ENCODE data around the gene GRIK5.
"Not testable (repeated sequence)": the region's sequence is repeated elsewhere in the genome, so short reads cannot be mapped to it uniquely, and the experiment has no call there.

Gene GRIK5

GRCh38 chr19:42037649-42038048, 32.4 kb downstream of the GRIK5 start (continued):
- TF ChIP-seq ZNF335 (tag by site-specific recombination; conservative IDR thresholded peaks at IDR 0.05) (no peak), ZNF48 (tag by site-specific recombination; IDR thresholded peaks at IDR 0.05) (no peak), ZNF596 (tag by site-specific recombination; IDR thresholded peaks at IDR 0.05) (no peak), KLF7 (tag by site-specific recombination; IDR thresholded peaks at IDR 0.05; ENCODE audit: borderline replicate concordance) (no peak), ZNF704 (tag by site-specific recombination; IDR thresholded peaks at IDR 0.05) (no peak), ZNF211 (tag by site-specific recombination; IDR thresholded peaks at IDR 0.05; ENCODE audit: low read depth) (no peak), ZNF324 (tag by site-specific recombination; IDR thresholded peaks at IDR 0.05) (no peak), OSR2 (tag by site-specific recombination; IDR thresholded peaks at IDR 0.05) (no peak)
- TF ChIP-seq, protein P1, sequence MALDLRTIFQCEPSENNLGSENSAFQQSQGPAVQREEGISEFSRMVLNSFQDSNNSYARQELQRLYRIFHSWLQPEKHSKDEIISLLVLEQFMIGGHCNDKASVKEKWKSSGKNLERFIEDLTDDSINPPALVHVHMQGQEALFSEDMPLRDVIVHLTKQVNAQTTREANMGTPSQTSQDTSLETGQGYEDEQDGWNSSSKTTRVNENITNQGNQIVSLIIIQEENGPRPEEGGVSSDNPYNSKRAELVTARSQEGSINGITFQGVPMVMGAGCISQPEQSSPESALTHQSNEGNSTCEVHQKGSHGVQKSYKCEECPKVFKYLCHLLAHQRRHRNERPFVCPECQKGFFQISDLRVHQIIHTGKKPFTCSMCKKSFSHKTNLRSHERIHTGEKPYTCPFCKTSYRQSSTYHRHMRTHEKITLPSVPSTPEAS (tag by site-specific recombination; IDR thresholded peaks at IDR 0.05) = no peak

DNA sequence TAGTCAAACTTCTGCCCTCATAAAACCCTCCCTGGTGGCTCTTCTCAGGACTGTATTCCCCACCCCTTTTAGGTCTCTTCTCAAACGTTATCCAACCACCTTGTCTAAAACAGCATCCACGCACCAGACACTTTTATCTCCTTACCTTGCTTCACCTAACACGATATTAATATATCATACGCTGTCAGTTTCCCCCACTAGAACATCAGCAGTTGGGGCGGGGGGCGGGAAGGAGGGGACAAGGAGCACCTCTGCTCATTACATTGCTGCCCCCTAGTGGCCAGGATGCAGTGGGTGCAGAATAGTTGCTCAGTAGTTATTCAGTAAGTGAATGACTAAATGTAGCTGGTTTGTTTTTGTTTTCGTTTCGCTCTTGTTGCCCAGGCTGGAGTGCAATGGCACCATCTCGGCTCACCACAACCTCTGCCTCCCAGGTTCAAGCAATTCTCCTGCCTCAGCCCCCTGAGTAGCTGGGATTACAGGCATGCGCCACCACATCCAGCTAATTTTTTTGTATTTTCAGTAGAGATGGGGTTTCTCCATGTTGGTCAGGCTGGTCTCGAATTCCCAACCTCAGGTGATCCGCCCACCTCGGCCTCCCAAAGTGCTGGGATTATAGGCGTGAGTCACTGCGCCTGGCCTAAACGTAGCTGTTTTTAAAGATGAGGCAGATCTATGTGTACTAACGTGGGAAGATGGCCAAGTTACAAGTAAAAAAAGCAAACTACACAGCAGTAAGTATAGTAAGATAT, 35.2 kb downstream of the GRIK5 start:
- peak overlapping the region; percentile 49; the same call in 1 of the 2 replicates for H3K27ac ChIP-seq (ENCODE audit: extremely low read depth, low read depth, low read length)
- not testable (repeated sequence) for H3K36me3 ChIP-seq (ENCODE audit: control insufficient read depth in 2 of 2, insufficient read depth in 1 of 2, low read length in 2 of 2); H3K4me3 ChIP-seq (ENCODE audit: low read depth, low read length); H3K9me3 ChIP-seq (ENCODE audit: control insufficient read depth, insufficient read depth, low read depth, low read length)
- CTCF ChIA-PET = interaction anchor here (0.6 to 2.9 kb wide), 52 partner anchors 8 to 677 kb away, joined by 3 to 57 read pairs (median 4); partner anchors contain the start of genes ATP1A3, RABAC1 and ZNF574
- peaks cover 29% of the 10 kb centered on the region for H3K4me1 ChIP-seq (ENCODE audit: control insufficient read depth, insufficient read depth, low read length)
- POLR2A ChIA-PET = interaction anchor here (0.9 to 1.8 kb wide), 3 partner anchors 41 to 175 kb away, joined by 4 to 8 read pairs (median 4); partner anchors contain the start of gene ZNF574
- TF ChIP-seq, protein P2, sequence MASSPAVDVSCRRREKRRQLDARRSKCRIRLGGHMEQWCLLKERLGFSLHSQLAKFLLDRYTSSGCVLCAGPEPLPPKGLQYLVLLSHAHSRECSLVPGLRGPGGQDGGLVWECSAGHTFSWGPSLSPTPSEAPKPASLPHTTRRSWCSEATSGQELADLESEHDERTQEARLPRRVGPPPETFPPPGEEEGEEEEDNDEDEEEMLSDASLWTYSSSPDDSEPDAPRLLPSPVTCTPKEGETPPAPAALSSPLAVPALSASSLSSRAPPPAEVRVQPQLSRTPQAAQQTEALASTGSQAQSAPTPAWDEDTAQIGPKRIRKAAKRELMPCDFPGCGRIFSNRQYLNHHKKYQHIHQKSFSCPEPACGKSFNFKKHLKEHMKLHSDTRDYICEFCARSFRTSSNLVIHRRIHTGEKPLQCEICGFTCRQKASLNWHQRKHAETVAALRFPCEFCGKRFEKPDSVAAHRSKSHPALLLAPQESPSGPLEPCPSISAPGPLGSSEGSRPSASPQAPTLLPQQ (tag by site-specific recombination; IDR thresholded peaks at IDR 0.05) = peak; percentile 46; the same call in 1 of the 2 replicates
- TF ChIP-seq ZNF335 (tag by site-specific recombination; conservative IDR thresholded peaks at IDR 0.05) = peak; percentile 87
- peak; percentile 85 for TF ChIP-seq ZNF654 (tag by site-specific recombination; IDR thresholded peaks at IDR 0.05; ENCODE audit: low read depth)
- peak; percentile 95 for TF ChIP-seq ZNF792 (tag by site-specific recombination; IDR thresholded peaks at IDR 0.05)
- TF ChIP-seq ZBTB10 (tag by site-specific recombination; IDR thresholded peaks at IDR 0.05) = peak; percentile 73; the same call in 1 of the 2 replicates
- peak; percentile 59 for TF ChIP-seq KLF1 (tag by site-specific recombination; IDR thresholded peaks at IDR 0.05)
- TF ChIP-seq, protein P3, sequence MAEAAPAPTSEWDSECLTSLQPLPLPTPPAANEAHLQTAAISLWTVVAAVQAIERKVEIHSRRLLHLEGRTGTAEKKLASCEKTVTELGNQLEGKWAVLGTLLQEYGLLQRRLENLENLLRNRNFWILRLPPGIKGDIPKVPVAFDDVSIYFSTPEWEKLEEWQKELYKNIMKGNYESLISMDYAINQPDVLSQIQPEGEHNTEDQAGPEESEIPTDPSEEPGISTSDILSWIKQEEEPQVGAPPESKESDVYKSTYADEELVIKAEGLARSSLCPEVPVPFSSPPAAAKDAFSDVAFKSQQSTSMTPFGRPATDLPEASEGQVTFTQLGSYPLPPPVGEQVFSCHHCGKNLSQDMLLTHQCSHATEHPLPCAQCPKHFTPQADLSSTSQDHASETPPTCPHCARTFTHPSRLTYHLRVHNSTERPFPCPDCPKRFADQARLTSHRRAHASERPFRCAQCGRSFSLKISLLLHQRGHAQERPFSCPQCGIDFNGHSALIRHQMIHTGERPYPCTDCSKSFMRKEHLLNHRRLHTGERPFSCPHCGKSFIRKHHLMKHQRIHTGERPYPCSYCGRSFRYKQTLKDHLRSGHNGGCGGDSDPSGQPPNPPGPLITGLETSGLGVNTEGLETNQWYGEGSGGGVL (tag by site-specific recombination; IDR thresholded peaks at IDR 0.05) = peak; percentile 75
- TF ChIP-seq ZFP37 (tag by site-specific recombination; IDR thresholded peaks at IDR 0.05) = peak; percentile 83; the same call in 1 of the 2 replicates
- peak; percentile 99 for TF ChIP-seq ZNF664 (tag by site-specific recombination; IDR thresholded peaks at IDR 0.05)
- peak; percentile 61; the same call in 1 of the 2 replicates for TF ChIP-seq ZXDB (tag by site-specific recombination; IDR thresholded peaks at IDR 0.05)
- 0 out of 2 replicates have a peak, but pooled peaks have one; percentile 41 for TF ChIP-seq ZNF391 (tag by site-specific recombination; IDR thresholded peaks at IDR 0.05; ENCODE audit: borderline replicate concordance, low read depth)
- TF ChIP-seq ZEB2 (tag by site-specific recombination; IDR thresholded peaks at IDR 0.05) = peak; percentile 81
- TF ChIP-seq OSR2 (tag by site-specific recombination; IDR thresholded peaks at IDR 0.05) = peak; percentile 81
- TF ChIP-seq, protein P4, sequence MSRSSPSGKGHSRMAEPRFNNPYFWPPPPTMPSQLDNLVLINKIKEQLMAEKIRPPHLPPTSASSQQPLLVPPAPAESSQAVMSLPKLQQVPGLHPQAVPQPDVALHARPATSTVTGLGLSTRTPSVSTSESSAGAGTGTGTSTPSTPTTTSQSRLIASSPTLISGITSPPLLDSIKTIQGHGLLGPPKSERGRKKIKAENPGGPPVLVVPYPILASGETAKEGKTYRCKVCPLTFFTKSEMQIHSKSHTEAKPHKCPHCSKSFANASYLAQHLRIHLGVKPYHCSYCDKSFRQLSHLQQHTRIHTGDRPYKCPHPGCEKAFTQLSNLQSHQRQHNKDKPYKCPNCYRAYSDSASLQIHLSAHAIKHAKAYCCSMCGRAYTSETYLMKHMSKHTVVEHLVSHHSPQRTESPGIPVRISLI (tag by site-specific recombination; IDR thresholded peaks at IDR 0.05) = peak; percentile 27; the same call in 1 of the 2 replicates
- TF ChIP-seq ZBTB17 (tag by site-specific recombination; IDR thresholded peaks at IDR 0.05) = peak; percentile 86
- TF ChIP-seq GLIS2 (tag by site-specific recombination; IDR thresholded peaks at IDR 0.05) = peak; percentile 62; the same call in 1 of the 2 replicates
- peak; percentile 74 for TF ChIP-seq EGR2 (tag by site-specific recombination; IDR thresholded peaks at IDR 0.05; ENCODE audit: low read depth)
